ENCODE data around the gene CRYAA. TPM values are rescaled to one million over a fixed set of nuclear protein-coding genes. Genes with fewer than 3 reads are reported as not detected.

Gene CRYAA
- total RNA-seq, 1 experiment from 2014 or later, result not detected

- no peak for TF ChIP-seq NR2C2 (CRISPR knock-in tag; IDR thresholded peaks at IDR 0.05)
- TF ChIP-seq, protein P1, sequence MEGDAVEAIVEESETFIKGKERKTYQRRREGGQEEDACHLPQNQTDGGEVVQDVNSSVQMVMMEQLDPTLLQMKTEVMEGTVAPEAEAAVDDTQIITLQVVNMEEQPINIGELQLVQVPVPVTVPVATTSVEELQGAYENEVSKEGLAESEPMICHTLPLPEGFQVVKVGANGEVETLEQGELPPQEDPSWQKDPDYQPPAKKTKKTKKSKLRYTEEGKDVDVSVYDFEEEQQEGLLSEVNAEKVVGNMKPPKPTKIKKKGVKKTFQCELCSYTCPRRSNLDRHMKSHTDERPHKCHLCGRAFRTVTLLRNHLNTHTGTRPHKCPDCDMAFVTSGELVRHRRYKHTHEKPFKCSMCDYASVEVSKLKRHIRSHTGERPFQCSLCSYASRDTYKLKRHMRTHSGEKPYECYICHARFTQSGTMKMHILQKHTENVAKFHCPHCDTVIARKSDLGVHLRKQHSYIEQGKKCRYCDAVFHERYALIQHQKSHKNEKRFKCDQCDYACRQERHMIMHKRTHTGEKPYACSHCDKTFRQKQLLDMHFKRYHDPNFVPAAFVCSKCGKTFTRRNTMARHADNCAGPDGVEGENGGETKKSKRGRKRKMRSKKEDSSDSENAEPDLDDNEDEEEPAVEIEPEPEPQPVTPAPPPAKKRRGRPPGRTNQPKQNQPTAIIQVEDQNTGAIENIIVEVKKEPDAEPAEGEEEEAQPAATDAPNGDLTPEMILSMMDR (IDR thresholded peaks at IDR 0.05), result no peak
- TF ChIP-seq FOXJ3 (CRISPR knock-in tag; IDR thresholded peaks at IDR 0.05; ENCODE audit: borderline replicate concordance), result no peak
- no peak for TF ChIP-seq ZNF232 (CRISPR knock-in tag; IDR thresholded peaks at IDR 0.05)
- no peak for TF ChIP-seq ATF3 (CRISPR knock-in tag; conservative IDR thresholded peaks at IDR 0.05)
- TF ChIP-seq FOXK1 (CRISPR knock-in tag; IDR thresholded peaks at IDR 0.05), result no peak
- no peak for TF ChIP-seq SMAD3 (CRISPR knock-in tag; IDR thresholded peaks at IDR 0.05; ENCODE audit: borderline replicate concordance)
- TF ChIP-seq MYBL2 (CRISPR knock-in tag; IDR thresholded peaks at IDR 0.05), result no peak
- TF ChIP-seq, protein P2, sequence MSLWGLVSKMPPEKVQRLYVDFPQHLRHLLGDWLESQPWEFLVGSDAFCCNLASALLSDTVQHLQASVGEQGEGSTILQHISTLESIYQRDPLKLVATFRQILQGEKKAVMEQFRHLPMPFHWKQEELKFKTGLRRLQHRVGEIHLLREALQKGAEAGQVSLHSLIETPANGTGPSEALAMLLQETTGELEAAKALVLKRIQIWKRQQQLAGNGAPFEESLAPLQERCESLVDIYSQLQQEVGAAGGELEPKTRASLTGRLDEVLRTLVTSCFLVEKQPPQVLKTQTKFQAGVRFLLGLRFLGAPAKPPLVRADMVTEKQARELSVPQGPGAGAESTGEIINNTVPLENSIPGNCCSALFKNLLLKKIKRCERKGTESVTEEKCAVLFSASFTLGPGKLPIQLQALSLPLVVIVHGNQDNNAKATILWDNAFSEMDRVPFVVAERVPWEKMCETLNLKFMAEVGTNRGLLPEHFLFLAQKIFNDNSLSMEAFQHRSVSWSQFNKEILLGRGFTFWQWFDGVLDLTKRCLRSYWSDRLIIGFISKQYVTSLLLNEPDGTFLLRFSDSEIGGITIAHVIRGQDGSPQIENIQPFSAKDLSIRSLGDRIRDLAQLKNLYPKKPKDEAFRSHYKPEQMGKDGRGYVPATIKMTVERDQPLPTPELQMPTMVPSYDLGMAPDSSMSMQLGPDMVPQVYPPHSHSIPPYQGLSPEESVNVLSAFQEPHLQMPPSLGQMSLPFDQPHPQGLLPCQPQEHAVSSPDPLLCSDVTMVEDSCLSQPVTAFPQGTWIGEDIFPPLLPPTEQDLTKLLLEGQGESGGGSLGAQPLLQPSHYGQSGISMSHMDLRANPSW (CRISPR knock-in tag; conservative IDR thresholded peaks at IDR 0.05; ENCODE audit: low read depth), result no peak
- no peak for TF ChIP-seq NFATC4 (CRISPR knock-in tag; IDR thresholded peaks at IDR 0.05)
- no peak for TF ChIP-seq MAX (CRISPR knock-in tag; IDR thresholded peaks at IDR 0.05)
- TF ChIP-seq ZNF317 (CRISPR knock-in tag; IDR thresholded peaks at IDR 0.05; ENCODE audit: borderline replicate concordance, low read depth), result no peak
- TF ChIP-seq, protein P3, sequence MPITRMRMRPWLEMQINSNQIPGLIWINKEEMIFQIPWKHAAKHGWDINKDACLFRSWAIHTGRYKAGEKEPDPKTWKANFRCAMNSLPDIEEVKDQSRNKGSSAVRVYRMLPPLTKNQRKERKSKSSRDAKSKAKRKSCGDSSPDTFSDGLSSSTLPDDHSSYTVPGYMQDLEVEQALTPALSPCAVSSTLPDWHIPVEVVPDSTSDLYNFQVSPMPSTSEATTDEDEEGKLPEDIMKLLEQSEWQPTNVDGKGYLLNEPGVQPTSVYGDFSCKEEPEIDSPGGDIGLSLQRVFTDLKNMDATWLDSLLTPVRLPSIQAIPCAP (CRISPR knock-in tag; IDR thresholded peaks at IDR 0.05), result no peak
- no peak for TF ChIP-seq ZBTB43 (CRISPR knock-in tag; IDR thresholded peaks at IDR 0.05)
- no peak for TF ChIP-seq RELA (CRISPR knock-in tag; IDR thresholded peaks at IDR 0.05; ENCODE audit: borderline replicate concordance)
- no peak for TF ChIP-seq ZBTB21 (CRISPR knock-in tag; IDR thresholded peaks at IDR 0.05; ENCODE audit: borderline replicate concordance)
- TF ChIP-seq PRRX2 (CRISPR knock-in tag; IDR thresholded peaks at IDR 0.05), result no peak
- no peak for TF ChIP-seq TCF7 (CRISPR knock-in tag; IDR thresholded peaks at IDR 0.05; ENCODE audit: low read depth)
- Mint-ChIP-seq H3K27ac (no peak overlapping the region), H3K4me3 (no peak overlapping the region), H3K9me3 (peaks cover 38% of the 10 kb centered on the region), H3K36me3 (peaks cover 11% of the 10 kb centered on the region), H3K4me1 (peaks cover 20% of the 10 kb centered on the region), H3K27me3 (ENCODE audit: low read depth) (no peaks in the 10 kb centered on the region)
- CTCF ChIA-PET, result no interaction called here
- POLR2A ChIA-PET, result no interaction called here
- ATAC-seq, result no peak
- no peak for DNase-seq (ENCODE audit: low spot score)
Observed at GRCh38 chr21:43198376-43198775, 29.6 kb downstream of the CRYAA start.

DNA sequence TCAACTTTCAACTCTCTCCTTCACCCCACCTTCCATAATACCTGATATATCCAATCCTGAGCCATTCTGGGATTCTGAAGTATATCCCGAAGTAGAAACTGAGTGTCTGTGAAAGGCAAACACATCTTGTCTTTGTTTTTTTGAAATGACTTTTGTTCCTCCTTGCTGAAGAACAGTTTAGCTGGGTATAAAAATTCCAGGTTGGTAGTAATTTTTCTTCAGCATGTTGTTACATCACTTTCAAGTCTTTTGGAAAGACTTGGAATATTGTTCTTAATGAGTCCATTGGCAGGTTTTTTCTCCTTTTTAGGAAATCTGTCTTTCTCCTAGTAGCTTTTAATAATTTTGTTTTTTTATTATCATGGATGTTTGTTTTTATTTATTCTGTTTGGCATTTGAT lies 32.7 kb downstream of the CRYAA start:
- peaks cover 38% of the 10 kb centered on the region for H3K9me3 Mint-ChIP-seq
- peaks cover 11% of the 10 kb centered on the region for H3K36me3 Mint-ChIP-seq
- peaks cover 5% of the 10 kb centered on the region; the same call in 1 of the 2 replicates for H3K4me1 Mint-ChIP-seq
- H3K27ac Mint-ChIP-seq, result no peak overlapping the region
- DNase-seq (ENCODE audit: low spot score) (no peak), ATAC-seq (no peak)
- POLR2A ChIA-PET, result no interaction called here
- no peaks in the 10 kb centered on the region for H3K27me3 Mint-ChIP-seq (ENCODE audit: low read depth)
- H3K4me3 Mint-ChIP-seq, result no peak overlapping the region
- CTCF ChIA-PET, result no interaction called here
- TF ChIP-seq ZNF512 (CRISPR knock-in tag; IDR thresholded peaks at IDR 0.05; ENCODE audit: borderline replicate concordance) (no peak), GRHL2 (CRISPR knock-in tag; IDR thresholded peaks at IDR 0.05; ENCODE audit: insufficient replicate concordance, severe bottlenecking) (no peak), SMAD4 (CRISPR knock-in tag; IDR thresholded peaks at IDR 0.05) (no peak), ZNF263 (CRISPR knock-in tag; IDR thresholded peaks at IDR 0.05; ENCODE audit: low read depth) (no peak), ZNF416 (CRISPR knock-in tag; IDR thresholded peaks at IDR 0.05) (no peak), CREB1 (CRISPR knock-in tag; IDR thresholded peaks at IDR 0.05) (no peak), GTF2I (CRISPR knock-in tag; conservative IDR thresholded peaks at IDR 0.05) (no peak), ZNF671 (CRISPR knock-in tag; IDR thresholded peaks at IDR 0.05) (no peak), GABPB1 (CRISPR knock-in tag; IDR thresholded peaks at IDR 0.05) (no peak)

Measured in WTC11 (cell line).